Aorta (tissue), 5 donors: Measurements from ENCODE around the gene GPC5. TPM values are rescaled to one million over a fixed set of nuclear protein-coding genes. Genes with fewer than 3 reads are reported as not detected.

ENCODE experiments used
- ATAC-seq: fragments of 200-7000 bp; cut with Tn5 transposase; one replicate; pipeline ENCODE4 v1.9.1; 2022; ENCODE audit warnings: moderate library complexity; ENCODE audit not compliant: low FRiP score
- DNase-seq, 2 donors: peaks; one replicate each; pipeline ENCODE4 v3.0.0-alpha.2; 2020
- H3K27ac ChIP-seq, 2 donors: one replicate each; pipeline ENCODE4 v1.5.1; 2013; ENCODE audit warnings: low read length in 2 of 2, mild to moderate bottlenecking in 2 of 2, moderate library complexity in 2 of 2, control low read depth in 1 of 2, inconsistent platforms in 1 of 2, low read depth in 1 of 2
- H3K27me3 ChIP-seq, 2 donors: one replicate each; pipeline ENCODE4 v1.6.1; 2013; ENCODE audit warnings: control low read depth in 1 of 2, low read length in 1 of 2, mild to moderate bottlenecking in 1 of 2, moderate library complexity in 1 of 2; ENCODE audit not compliant: insufficient read depth in 2 of 2, control insufficient read depth in 1 of 2
- H3K36me3 ChIP-seq, 2 donors: one replicate each; pipeline ENCODE4 v1.6.1; 2013; ENCODE audit warnings: control low read depth in 1 of 2, low read length in 1 of 2, mild to moderate bottlenecking in 1 of 2; ENCODE audit not compliant: insufficient read depth in 2 of 2, control insufficient read depth in 1 of 2
- H3K4me1 ChIP-seq, 2 donors: one replicate each; pipeline ENCODE4 v1.6.1; 2013; ENCODE audit warnings: low read length in 2 of 2, control low read depth in 1 of 2, mild to moderate bottlenecking in 1 of 2, moderate library complexity in 1 of 2; ENCODE audit not compliant: insufficient read depth in 2 of 2, control insufficient read depth in 1 of 2
- H3K4me3 ChIP-seq, 2 donors: one replicate each; pipeline ENCODE4 v1.5.1; 2013; ENCODE audit warnings: low read length in 2 of 2, control low read depth in 1 of 2, mild to moderate bottlenecking in 1 of 2
- H3K9me3 ChIP-seq: one replicate; pipeline ENCODE4 v1.6.1; 2013; ENCODE audit warnings: mild to moderate bottlenecking, low read length; ENCODE audit not compliant: control insufficient read depth
- WGBS, 2 donors: extraction: QIAGEN DNeasy Blood & Tissue Kit; methylation state at CpG; one replicate each; pipeline ENCODE4 v1.1.7; 2013; 5-methylcytosine and 5-hydroxymethylcytosine counted together
- intact Hi-C, 2 donors: fragments of 100-400 bp; cut with DNase I; formaldehyde crosslinking; loops; one replicate each; pipeline versions ENCODE4 v1.14.2 to v1.15.0; 2022
- polyA plus RNA-seq, 2 donors: library from polyadenylated mRNA; stranded (reverse); fragments of 200-250 nt; gene quantifications; one replicate each; pipeline ENCODE4 v1.2.3, GENCODE V29; 2013
- total RNA-seq, 2 donors: library from RNA; stranded (reverse); fragmentation: NEBNext Ultra II Directional; extraction: Animal tissue kit (Norgen Biotek cat#: 25700); gene quantifications; one replicate each; pipeline ENCODE4 v1.2.1, GENCODE V29; 2021
- donor health status: healthy with polysubstance abuse.
- donor health status: Bipolar disorder and iron deficiency.
- donor health status: DM: no; HTN: no; CAD: no.
- donor health status: DM: no; HTN: no; CAD: no.
- donor health status: DM: yes; HTN: yes; CAD: no.

Gene GPC5
- total and polyA plus RNA-seq, 4 donors: 0.97 to 1.5 TPM; not detected in 2

GRCh38 chr13:92312823-92313222 is 914.4 kb downstream of the GPC5 start:
- no peak for DNase-seq
- H3K4me1 ChIP-seq: no peaks in the 10 kb centered on the region
- no peaks in the 10 kb centered on the region for H3K27me3 ChIP-seq
- no peaks in the 10 kb centered on the region for H3K9me3 ChIP-seq
- no peak for ATAC-seq
- intact Hi-C loops: no loop called here
- no peak overlapping the region for H3K4me3 ChIP-seq
- H3K36me3 ChIP-seq: no peaks in the 10 kb centered on the region
- H3K27ac ChIP-seq: no peak overlapping the region
- WGBS, 2 donors: 89 to 92% methylated on average over 2 of the region's 2 CpGs

- intact Hi-C loops: no loop called here
- DNase-seq (no peak), ATAC-seq (no peak)
- Histone ChIP-seq H3K4me1 (no peaks in the 10 kb centered on the region), H3K27ac (no peak overlapping the region), H3K4me3 (no peak overlapping the region), H3K27me3 (no peaks in the 10 kb centered on the region), H3K36me3 (no peaks in the 10 kb centered on the region), H3K9me3 (no peaks in the 10 kb centered on the region)
- 61 to 66% methylated on average over 2 of the region's 2 CpGs for WGBS, 2 donors
These were observed 915.0 kb downstream of the GPC5 start for GRCh38 chr13:92313382-92313781.

- intact Hi-C loops: no loop called here
- DNase-seq (no peak), ATAC-seq (no peak)
- Histone ChIP-seq H3K4me3 (no peak overlapping the region), H3K36me3 (no peaks in the 10 kb centered on the region), H3K4me1 (no peaks in the 10 kb centered on the region), H3K9me3 (no peaks in the 10 kb centered on the region), H3K27ac (no peak overlapping the region), H3K27me3 (no peaks in the 10 kb centered on the region)
- WGBS, 2 donors: 65 to 66% methylated on average over 2 of the region's 2 CpGs
These were observed 916.8 kb downstream of the GPC5 start for GRCh38 chr13:92315265-92315664.

- ATAC-seq (no peak), DNase-seq (no peak)
- WGBS, 2 donors: 93 to 96% methylated on average over 2 of the region's 2 CpGs
- Histone ChIP-seq H3K27ac (no peak overlapping the region), H3K36me3 (no peaks in the 10 kb centered on the region), H3K9me3 (no peaks in the 10 kb centered on the region), H3K4me1 (no peaks in the 10 kb centered on the region), H3K27me3 (no peaks in the 10 kb centered on the region), H3K4me3 (no peak overlapping the region)
- intact Hi-C loops: no loop called here
These were observed 917.6 kb downstream of the GPC5 start for GRCh38 chr13:92316030-92316429.

- Histone ChIP-seq H3K36me3 (no peaks in the 10 kb centered on the region), H3K27ac (no peak overlapping the region), H3K4me3 (no peak overlapping the region), H3K4me1 (no peaks in the 10 kb centered on the region), H3K9me3 (no peaks in the 10 kb centered on the region), H3K27me3 (no peaks in the 10 kb centered on the region)
- no peak for DNase-seq
- intact Hi-C loops: no loop called here
- WGBS, 2 donors: 30 to 43% methylated on average over 2 of the region's 2 CpGs
- no peak for ATAC-seq
These were observed 918.6 kb downstream of the GPC5 start for GRCh38 chr13:92317066-92317465.

GRCh38 chr13:92320323-92320722 is 921.9 kb downstream of the GPC5 start:
- DNase-seq (no peak), ATAC-seq (no peak)
- no peak overlapping the region for H3K27ac ChIP-seq
- no peaks in the 10 kb centered on the region for H3K36me3 ChIP-seq
- intact Hi-C loops: no loop called here
- no peaks in the 10 kb centered on the region for H3K4me1 ChIP-seq
- WGBS, 2 donors: 21 to 27% methylated on average over 1 of the region's 1 CpG
- no peaks in the 10 kb centered on the region for H3K9me3 ChIP-seq
- H3K27me3 ChIP-seq: no peaks in the 10 kb centered on the region
- H3K4me3 ChIP-seq: no peak overlapping the region

- intact Hi-C loops: no loop called here
- no peaks in the 10 kb centered on the region for H3K4me1 ChIP-seq
- no peaks in the 10 kb centered on the region for H3K9me3 ChIP-seq
- H3K27ac ChIP-seq: no peak overlapping the region
- H3K36me3 ChIP-seq: no peaks in the 10 kb centered on the region
- DNase-seq: no peak
- no peaks in the 10 kb centered on the region for H3K27me3 ChIP-seq
- H3K4me3 ChIP-seq: no peak overlapping the region
- no peak for ATAC-seq
- 64 to 76% methylated on average over 5 of the region's 5 CpGs for WGBS, 2 donors
These were observed 922.8 kb downstream of the GPC5 start for GRCh38 chr13:92321174-92321573.

GRCh38 chr13:92345627-92346026 is 947.2 kb downstream of the GPC5 start:
- intact Hi-C loops: no loop called here
- no peak for DNase-seq
- WGBS, 2 donors: 66 to 78% methylated on average over 1 of the region's 1 CpG

GRCh38 chr13:92346046-92346445 is 947.6 kb downstream of the GPC5 start:
- intact Hi-C loops: no loop called here
- H3K4me1 ChIP-seq: no peaks in the 10 kb centered on the region
- no peak overlapping the region for H3K27ac ChIP-seq
- no peak overlapping the region for H3K4me3 ChIP-seq
- DNase-seq: no peak
- H3K27me3 ChIP-seq: no peaks in the 10 kb centered on the region
- ATAC-seq: peak; percentile 22
- H3K36me3 ChIP-seq: no peaks in the 10 kb centered on the region
- H3K9me3 ChIP-seq: no peaks in the 10 kb centered on the region

More at GRCh38 chr13:92345627-92346026, 947.2 kb downstream of the GPC5 start:
- no peaks in the 10 kb centered on the region for H3K4me1 ChIP-seq
- H3K4me3 ChIP-seq: no peak overlapping the region
- no peak overlapping the region for H3K27ac ChIP-seq
- no peaks in the 10 kb centered on the region for H3K27me3 ChIP-seq
- ATAC-seq: no peak
- no peaks in the 10 kb centered on the region for H3K9me3 ChIP-seq
- H3K36me3 ChIP-seq: no peaks in the 10 kb centered on the region
